HTERT RPE-1 (cell line): Measurements from ENCODE around the gene NRXN3.

ENCODE experiments used
- in situ Hi-C: fragments of 300-500 bp; cut with MboI; formaldehyde crosslinking; loops from 4 replicates; pipeline ENCODE4 v1.14.3; 2020; ENCODE audit warnings: low sequenced_read_pairs

The NRXN3 gene

DNA sequence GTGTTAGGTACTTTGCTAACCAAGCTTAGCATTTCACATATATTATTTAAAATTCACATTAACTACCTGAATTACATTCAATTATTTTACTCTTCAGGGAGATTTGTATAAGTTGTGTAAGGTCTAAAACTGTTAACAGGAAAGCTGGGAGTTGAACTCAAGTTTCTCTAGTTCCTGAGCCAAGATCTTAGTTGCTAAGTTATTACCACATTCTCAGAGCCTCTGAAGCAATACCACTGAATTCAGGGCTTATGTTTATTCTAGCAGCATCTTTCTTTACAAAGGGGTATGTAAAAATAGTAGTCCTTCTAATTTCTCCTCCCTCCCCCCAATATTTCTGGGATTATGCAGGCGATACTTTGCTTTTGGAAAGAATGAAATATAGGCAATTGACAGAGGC, 1254.3 kb downstream of the NRXN3 start:
- in situ Hi-C loops: no loop called here

- in situ Hi-C loops: no loop called here
These were observed 1256.1 kb downstream of the NRXN3 start for GRCh38 chr14:79426103-79426755.

DNA sequence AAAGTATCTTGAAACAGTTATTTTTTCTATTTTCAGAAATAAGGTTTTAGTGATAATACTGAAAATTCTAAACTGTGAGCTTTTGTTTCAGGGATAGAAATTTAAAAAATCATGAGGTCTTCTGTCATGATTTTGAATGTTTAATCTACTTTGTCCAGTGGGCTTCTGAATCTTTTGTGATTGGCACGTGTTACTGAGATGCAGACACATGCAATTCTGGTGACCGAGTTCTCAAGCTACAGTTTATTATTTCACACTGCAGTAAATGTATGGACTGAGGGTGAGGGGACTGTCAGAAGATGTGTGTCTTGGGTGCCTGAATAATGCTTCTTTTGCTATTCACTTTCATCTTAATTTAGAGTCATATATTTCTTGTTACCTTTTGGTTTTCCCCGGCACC, 1262.5 kb downstream of the NRXN3 start:
- in situ Hi-C loops: no loop called here

- in situ Hi-C loops: no loop called here
These were observed 1266.2 kb downstream of the NRXN3 start for GRCh38 chr14:79436335-79436734.

GRCh38 chr14:79437951-79438350, 1267.8 kb downstream of the NRXN3 start:
- in situ Hi-C loops: no loop called here

DNA sequence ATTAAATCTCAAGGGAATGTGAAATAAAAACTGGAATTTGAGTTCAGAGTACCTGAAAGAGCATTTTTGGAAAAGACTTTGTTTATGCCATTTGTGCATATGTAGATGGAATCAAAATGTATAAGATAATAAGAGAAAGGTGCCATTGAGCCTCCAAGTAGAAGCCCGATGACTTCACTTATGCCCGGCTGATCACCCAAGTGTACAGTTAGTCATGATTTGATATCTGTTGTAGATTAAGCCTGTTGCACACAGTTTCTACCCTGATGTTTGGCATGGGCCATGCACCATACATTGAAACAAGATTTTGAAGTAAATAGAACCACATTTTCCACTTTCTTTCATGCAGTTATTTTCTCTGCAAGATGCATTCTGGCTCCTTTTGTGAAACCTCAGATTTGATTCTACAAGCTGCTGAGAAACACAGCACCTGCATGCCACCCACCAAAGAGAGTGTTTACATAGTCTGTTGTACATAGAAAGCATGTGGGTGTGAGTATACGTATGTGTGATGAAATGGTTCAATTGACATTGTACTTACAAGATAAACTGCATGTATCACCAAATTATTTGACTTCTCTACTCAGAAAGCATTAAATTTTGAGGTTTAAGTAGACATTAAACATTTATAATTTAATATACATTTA, 1268.6 kb downstream of the NRXN3 start:
- in situ Hi-C loops: no loop called here

DNA sequence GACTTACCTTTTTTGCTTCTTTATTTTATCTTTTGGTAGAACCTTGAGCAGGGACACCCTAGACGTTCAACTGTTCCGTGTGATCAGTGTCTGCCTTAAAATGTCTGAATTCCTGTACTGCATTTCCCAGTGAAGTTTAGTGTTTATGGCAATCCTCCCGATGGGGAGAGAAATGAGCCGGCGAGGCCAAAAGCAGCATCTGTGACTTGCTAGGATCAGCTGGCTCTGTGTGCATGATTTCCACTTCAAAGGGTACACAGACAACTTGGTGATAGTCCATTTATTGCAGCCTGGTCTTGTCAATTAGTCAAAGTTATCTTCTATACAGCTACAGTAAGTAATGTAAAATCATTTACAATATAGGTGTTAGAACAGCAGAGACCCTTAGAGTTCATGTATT, 1272.6 kb downstream of the NRXN3 start:
- in situ Hi-C loops: no loop called here

GRCh38 chr14:79443602-79444001, 1273.4 kb downstream of the NRXN3 start:
- in situ Hi-C loops: no loop called here

DNA sequence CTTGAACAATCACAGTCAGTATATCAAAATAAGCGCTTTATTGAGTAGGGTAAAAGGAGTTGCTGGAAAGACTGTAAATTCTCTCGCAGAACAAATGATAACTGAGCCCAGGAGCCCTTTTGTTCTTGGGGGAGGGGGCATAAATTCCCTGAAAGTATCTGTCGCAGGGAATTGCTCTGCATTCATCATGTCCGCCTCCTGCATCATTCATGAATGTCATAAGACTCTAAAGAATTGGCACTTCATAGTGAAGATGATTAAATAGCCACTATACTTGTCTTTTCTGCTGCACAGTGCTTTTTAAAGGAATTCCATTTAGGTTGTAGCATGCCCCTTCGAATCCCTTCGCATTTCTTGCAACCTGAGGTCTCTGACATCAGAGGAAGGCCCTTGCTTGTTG, 1278.8 kb downstream of the NRXN3 start:
- in situ Hi-C loops: no loop called here

DNA sequence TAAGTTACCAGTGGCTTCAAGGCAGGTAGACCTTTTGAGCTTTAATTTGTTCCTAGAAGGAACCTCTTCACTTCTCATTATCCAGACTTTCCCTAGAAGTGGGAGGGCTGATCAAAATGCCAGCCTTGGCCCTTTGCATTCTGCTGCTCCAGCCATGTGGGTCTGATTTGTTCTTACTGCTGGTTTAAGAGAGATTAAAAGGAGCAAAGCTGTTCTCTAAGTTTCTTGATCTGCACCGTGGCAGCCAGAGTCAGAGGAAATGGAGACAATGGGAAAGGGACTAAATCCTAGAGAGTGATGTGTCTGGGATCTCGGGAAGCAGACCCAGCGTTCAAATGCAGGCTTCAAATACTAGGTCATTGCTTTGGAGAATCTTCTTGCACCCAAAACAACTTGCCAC, 1281.4 kb downstream of the NRXN3 start:
- in situ Hi-C loops: no loop called here

GRCh38 chr14:79453276-79453675, 1283.1 kb downstream of the NRXN3 start:
- in situ Hi-C loops: no loop called here

- in situ Hi-C loops: no loop called here
These were observed 1294.3 kb downstream of the NRXN3 start for GRCh38 chr14:79464468-79464867.

DNA sequence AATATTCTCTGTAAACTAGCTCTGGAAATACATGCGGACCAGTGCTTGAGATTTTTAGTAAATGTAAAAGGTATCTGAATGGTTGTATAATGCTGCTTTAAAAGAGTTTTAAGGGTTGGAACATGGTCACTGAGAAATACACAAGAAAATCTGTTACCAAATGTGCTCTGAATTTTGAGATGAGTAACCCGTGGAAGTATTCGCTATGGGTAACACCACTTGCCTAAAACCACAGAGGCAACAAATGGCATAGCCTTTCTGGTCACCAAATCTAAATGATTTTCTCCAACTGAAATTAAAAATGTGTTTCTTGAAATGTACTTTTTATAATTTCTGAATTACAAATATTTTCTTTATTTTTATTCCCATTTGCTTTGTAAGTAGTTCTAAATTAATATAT, 1295.5 kb downstream of the NRXN3 start:
- in situ Hi-C loops: no loop called here

DNA sequence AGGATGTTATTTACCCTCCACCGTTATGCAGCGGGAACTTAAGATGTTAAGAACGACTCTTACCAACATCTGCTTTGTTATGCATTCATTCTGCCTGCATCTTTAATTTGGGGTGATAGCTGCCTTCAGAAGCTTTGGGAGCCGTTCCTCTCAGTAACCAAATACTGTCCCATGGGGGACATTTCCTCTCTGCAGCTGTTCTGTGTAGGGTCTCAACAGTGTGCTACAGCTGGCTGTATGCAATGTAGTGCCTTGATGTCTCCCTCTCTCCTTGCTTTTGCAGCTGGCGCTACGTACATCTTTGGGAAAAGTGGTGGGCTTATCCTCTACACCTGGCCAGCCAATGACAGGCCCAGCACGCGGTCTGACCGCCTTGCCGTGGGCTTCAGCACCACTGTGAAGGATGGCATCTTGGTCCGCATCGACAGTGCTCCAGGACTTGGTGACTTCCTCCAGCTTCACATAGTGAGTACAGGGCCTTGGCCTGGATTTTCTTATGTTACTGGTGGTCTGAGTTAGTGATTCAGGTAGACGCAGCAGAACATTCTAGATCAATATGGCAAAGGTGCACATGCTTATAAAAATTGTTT, 1296.9 kb downstream of the NRXN3 start:
- in situ Hi-C loops: no loop called here

GRCh38 chr14:79467835-79468234, 1297.7 kb downstream of the NRXN3 start:
- in situ Hi-C loops: no loop called here

DNA sequence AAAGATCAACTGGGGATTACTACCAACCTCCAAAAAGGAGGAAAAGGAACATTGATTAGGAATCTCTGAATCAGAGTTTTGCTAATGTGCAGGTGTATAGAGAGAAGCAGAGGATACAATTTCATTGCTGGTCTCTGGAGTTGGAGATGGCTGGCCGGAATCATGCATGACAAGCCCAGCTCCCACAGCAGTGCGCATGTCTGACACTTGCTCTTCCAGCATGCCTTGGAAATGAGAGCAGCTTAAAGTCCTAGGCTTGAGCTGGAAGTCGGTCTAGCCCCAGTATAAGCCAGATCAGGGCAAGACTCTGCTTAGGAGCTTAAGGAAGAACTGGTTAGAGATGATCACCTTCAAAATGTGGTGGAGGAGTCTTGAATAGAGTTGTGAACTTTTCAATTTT, 1298.3 kb downstream of the NRXN3 start:
- in situ Hi-C loops: no loop called here

- in situ Hi-C loops: no loop called here
These were observed 1303.5 kb downstream of the NRXN3 start for GRCh38 chr14:79473651-79474050.

DNA sequence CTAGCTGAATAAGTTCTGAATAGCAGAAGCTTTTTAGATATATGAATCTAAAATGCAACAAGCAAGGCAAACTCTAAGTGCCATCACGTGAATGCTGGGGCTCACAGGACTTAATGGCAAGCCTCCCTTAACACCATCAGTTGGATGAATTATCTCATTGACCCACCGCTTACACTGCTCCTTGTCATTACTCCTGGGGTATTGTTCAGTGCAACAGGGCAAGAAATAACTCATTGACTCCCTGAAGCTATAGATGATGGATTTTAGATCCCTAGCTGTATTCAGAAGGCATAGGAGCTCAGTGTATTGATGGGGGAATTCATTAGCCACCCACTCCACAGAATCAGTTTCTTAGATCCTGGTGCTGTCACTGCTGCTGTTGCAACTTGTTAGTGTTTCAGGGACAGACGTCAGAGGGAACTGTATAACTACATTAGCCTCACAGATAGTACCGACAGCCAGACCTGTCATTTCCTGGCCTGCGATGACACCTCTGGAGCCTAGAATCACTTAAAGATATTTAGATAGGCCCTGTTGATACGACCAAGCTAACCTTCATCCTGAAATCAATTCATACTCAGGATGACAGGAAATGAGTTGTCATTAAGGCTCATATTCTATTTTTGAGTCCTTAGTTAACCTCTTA, 1305.8 kb downstream of the NRXN3 start:
- in situ Hi-C loops: no loop called here

- in situ Hi-C loops: no loop called here
These were observed 1306.4 kb downstream of the NRXN3 start for GRCh38 chr14:79476552-79476951.

DNA sequence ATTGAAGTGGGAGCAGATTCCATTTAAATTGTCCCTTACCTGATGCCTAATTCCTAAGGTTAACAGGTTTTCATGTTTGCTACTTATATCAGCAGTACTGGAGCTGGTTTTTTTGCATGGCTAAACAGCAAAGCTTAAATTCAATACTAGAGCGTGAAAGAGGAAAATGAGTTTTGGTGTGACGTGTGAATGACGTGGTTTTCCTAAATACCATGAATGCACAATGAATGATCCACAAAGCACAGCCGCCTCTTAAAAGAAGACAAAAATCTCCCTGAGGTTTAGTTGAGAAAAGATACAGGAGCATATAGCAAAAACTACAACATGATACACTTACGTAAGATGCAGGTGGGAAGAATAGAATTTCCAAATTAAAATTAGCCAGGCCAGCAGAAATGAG, 1310.0 kb downstream of the NRXN3 start:
- in situ Hi-C loops: no loop called here

DNA sequence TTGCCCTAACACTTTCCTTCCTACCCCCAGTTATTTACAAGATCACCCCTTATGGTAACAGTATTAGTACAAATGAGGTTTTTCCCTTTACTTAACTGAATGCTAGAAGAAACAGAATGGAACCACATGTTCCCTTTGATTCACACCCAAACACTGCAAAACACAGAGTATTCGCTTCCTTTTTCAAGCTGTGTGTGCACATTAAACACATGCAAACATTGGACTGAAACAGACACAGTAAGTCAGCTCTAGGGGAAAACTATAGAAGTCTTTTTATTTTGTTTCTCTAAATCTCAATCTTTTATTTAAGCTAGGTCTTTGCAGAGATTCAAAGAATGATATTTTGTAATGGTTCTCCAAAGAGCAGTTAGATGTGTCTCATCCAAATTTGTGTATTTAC, 1312.7 kb downstream of the NRXN3 start:
- in situ Hi-C loops: no loop called here
